GM21447 (cell line): ENCODE measurements around the gene MRPL36.
"Not testable (repeated sequence)": the region's sequence is repeated elsewhere in the genome, so short reads cannot be mapped to it uniquely, and the experiment has no call there.

Experiments used
- ATAC-seq: cut with Tn5 transposase; IDR thresholded peaks from one replicate; pipeline ENCODE4 v1.9.1; 2021; ENCODE audit not compliant: unreplicated experiment

MRPL36 gene

DNA sequence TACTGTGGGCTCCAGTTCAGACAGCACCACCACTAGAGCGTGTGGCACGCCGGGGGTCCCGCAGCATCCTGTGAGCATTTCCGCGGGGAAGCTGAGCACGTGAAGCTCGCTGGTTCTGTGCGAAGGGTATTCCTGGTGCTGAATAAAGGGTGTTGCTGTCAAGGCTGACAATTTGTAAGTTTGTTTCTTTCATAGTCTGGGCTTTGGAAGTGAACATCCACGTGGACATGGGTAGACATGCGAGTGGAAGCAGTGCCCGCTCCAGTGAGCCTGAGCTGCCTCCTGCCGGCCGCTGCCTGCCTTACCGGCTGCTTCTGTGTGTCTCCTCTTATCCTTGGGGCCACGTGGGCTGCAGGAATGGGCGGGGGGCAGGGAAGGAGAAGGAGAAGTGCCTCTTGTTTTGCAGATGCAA lies 16.2 kb upstream of the MRPL36 start:
- ATAC-seq = no peak

DNA sequence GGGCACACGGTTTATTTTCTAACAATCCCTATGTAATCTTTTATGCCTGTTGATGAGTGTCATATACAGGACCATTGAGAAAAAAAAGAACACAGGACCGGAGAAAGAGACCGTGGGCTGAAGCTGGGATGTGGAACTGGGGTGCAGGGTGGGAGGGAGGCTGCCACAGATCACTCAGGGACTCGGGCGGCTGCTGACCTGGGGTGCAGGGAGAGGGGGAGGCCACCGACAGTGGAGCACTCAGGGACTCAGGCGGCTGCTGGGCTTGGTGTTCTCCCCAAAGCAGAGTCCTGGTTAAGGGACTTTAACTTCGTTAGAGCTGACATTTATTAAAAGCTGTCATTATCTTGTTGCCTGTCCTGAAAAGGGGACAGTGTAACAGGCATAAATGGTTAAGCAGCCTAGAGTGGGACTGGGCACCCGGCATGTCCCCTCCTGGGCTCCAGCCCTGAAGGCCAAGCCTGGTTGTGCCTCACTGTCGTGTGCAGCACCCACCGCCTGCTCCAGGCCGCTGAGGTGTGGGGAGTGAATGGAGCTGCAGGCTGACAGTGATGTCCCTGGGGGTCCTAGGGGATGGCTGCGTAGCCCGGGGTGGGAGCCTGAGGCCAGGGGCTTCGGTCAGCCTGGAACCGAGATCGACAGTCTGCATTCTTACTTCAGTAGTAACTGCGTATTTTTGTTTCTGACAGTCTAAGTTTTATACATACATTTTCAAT lies 15.6 kb upstream of the MRPL36 start:
- ATAC-seq = no peak

GRCh38 chr5:1814183-1815020 lies 14.8 kb upstream of the MRPL36 start:
- no peak for ATAC-seq

DNA sequence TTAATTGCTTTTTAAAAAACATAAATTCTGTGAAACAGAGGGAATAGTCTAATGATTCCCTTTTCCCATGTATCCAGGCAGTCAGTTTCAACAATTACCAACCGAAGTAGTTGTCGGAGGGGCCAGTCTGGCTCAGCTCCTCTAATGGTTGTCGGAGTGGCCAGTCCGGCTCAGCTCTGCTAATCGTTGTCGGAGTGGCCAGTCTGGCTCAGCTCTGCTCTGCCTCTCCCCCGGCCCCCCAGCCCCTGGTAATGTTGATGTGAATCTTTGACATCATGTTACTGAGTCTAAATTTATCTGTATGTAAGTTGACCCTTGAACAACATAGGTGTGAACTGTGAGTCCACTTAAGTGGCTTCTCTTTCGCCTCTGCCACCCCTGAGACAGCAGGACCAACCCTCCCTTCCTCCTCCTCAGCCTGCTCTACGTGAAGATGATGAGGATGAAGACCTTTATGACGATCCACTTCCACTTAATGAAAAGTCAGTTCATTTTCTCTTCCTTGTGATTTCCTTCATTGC lies 11.0 kb upstream of the MRPL36 start:
- ATAC-seq = no peak

DNA sequence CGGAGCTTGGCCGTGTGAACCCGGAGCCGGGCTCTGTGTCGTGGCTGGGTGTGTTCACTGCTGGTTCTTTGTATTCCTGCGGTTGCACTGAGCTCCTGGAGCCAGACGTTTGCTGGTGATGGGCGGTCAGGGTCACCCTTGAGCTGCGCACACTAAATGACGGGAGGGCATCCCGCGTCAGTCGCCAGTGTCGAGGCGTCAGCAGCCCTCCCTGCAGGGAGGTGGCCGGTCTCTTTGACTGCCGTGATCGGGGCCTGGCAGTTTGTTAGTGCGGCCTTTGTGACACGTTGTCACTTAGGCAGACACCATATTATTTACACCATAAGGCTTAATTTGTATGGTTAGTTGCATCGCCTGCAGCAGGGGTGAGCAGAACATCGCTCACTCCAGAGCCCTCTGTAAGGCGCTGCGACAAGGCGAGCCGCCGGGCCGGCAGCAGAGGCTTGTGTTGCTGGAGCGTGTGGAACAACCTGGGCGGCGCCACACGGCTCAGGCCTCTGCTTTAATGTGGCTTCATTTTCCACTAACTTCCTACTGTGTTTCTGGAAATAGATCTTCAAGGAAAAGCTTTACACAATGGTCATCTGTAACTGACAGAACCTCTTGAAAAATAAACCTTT lies 9.9 kb upstream of the MRPL36 start:
- ATAC-seq = no peak

DNA sequence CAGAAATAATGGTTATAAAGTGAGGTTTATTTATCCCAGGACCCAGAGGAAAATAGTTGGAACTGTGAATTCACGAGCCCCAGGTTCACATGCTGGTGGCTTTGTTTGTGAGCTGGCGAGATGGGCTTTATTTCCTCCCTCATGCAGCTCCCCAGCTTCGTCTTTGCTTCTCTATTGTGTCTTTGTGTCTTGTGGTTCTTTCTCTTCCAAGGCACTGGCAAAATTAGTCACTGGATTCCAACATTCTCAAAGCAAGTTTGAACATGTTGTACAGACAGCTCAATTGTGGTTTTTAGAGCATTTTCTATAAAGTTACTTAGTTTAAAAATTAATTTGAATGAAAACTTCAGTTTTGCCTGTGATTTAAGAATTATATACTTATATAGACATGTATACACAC lies 8.8 kb upstream of the MRPL36 start:
- ATAC-seq = no peak

DNA sequence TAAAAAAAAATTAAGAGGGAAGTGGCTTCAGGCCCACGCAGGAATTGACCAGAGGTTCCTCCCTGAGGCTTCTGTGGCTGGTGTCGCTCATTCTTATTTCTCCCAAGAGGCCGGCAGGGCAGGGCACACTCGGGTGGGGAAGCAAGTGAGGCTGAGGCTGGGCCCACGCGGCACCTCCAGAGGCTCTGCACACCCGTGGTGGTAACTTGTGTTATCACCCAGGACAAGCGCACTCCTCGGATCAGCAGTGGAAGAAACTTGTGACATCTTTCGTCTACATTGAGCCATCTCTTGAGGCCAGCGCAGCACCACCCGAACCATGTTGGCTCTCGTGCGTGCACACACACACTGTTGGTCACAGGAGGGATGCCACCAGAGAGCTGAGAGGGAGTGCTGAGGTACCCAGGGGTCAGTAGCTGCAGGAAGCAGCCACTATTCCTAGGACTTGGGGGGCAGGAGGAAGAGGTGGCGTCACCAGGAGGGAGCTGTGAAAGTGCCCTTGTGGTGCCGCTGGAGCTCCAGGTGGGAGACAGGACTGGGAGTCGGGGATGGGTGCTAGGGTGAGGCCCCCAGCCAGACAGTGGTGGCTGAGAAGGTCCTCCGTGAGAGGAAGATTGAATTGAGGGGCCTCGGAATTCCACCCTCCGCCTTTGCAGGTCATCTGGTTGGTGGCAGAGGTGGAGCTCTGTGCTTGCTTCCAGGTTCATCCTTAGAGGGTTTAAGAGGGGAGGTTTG lies 8.0 kb upstream of the MRPL36 start:
- ATAC-seq = no peak

GRCh38 chr5:1806974-1807373 lies 7.3 kb upstream of the MRPL36 start:
- no peak for ATAC-seq

- ATAC-seq = no peak
These were observed 6.6 kb upstream of the MRPL36 start for GRCh38 chr5:1806199-1806598.

DNA sequence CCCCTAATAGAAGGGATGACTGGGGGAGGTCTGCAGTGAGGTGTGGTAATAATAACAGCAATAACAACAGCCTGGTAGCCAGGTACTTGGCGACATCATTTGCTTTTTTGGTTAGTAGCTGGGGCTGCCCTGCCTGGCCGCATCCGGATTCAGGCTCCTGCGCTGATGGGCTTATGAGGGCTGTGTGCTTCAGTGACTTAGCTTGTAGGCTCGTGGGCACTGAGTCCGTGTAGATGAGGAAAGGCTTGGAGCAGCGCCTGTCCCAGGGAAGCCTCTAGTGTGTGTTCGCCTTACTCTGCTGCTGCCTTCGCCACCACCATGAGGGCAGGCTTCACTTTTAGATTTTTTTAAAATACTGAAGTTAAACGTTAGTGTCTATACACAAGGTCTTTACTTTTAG lies 6.1 kb upstream of the MRPL36 start:
- ATAC-seq = no peak

DNA sequence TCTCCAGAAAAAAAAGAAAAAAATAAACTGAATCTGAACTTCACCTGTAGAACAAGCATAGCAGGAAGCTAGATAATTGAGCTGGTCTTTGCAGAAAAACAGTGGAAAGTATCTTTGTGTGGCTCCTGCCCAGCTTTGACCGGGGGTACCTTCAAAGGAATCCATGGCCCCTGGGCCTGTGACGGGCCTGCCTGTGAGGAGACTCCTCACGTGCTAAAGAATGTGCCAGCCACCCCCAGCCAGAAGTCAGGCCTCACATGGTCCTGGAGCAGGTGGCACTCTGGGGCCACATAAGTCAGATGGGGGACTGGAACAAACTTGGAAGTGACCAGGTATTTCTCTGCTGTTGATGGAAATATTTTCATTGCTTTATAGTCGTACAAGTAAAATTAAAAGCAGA lies 5.7 kb upstream of the MRPL36 start:
- no peak for ATAC-seq

DNA sequence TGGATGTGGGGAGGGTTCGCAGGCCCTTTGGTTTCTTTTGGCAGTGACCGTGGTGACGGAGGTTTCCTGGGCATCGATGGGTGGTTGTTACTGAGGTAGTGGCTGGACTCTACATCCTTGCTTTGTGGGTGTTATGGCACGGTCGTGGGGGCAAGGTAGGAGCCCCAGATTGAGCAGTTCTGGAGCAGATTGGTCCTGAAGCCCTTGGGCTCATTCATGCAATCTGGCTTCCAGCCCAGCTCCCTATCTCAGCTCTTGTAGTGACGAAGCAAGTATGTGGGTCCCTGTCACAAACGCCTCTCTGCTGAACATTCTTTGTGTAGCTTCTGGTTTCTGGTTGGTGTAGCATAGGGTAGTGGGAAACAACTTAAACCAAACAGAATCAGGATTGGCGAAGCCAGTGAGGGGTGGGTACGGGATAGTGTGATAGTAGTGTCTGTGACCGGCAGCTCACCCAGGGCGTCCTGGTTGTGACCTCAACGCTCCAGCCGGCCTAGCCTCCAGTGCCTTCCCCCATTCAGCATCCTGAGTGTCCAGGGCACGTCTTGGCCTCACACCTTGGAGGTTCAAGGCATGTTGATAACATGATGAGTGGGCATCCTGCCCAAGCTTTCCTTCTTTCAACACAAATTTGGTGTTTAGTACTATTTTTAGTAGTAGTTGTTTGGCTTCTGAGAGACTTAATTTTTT lies 4.5 kb upstream of the MRPL36 start:
- no peak for ATAC-seq

GRCh38 chr5:1803192-1803591 lies 3.6 kb upstream of the MRPL36 start:
- ATAC-seq = no peak

DNA sequence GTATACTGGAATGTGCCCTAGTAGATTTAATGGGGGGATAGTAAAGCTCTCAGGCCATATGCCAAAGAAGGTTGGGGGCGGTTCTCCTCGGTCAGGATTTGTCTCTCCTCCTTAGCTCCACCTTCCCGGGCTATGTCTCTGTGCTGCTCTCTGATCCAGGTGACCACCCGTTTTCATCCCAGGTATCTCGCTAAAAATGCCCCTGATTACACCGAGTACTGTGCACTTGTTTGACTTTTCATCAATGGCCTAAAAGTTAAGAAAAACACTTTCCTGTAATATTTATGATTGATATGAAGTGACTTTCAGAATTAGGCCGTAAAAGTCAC lies 2.3 kb upstream of the MRPL36 start:
- no peak for ATAC-seq

GRCh38 chr5:1801222-1801966 lies 1.8 kb upstream of the MRPL36 start, which contains the start of gene NDUFS6:
Gene NDUFS6 (plus strand): TSS chr5:1801407. CDS start chr5:1801418, 11 bp downstream.
- peak; percentile 59 for ATAC-seq

DNA sequence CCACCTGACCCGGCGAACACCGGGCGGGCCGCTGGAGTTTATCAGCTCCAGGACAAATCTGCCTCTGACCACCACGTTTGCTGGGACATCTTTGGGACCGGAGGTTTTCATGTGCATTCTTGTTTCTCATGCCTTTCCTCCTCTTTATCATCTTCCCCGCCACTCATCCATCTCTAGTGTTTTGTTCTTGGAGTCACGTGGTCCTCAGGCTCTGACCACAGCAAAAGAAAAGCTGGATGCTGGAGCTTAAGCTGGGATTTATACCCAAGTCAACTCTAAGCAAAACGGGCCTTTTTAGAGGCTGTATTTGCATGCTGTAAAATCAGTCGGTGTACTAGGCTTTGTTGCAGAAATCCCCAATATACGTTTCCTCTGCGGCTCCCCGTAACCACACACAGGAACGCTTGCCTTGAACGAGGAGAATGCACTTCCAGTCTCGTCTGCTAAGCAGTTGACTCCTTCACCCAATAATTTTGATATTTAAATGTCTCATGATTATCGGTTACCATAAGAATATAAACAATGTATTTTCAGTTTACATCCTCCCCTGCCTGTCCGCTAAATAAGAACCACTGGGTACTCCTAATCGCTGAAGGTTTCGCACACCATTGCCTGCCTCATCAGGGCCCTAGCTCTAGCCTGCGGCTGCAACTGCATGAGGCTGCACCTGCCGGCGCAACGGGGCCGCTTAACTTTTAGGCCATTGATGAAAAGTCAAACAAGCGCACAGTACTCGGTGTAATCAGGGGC lies 1.0 kb upstream of the MRPL36 start:
- peak; percentile 44 for ATAC-seq

DNA sequence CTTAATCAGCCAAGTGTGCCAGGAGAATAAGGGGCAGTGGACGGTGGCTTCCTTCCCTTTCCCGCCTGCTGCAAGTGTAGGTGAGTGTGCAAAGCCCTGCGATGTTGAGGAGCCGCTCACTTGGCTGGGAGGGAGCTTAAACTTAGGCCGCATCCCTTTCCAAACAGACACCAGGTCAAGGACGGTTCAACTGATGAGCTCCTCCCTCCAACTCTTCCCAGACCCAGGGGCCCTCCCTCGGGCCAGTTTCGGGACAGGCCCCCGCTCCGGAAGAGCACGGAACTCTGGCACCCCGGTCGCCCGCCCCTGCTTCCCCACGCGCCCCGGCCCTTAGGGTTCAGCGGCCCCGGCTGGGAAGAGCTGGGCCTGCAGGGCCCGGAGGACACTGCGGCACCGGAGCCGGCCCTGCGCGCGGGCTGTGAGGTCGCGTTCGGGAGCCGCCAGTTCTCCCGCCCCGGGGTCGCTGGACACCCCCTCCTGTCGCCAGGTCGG lies 481 bp downstream of the MRPL36 start:
- ATAC-seq = peak; percentile 27

DNA sequence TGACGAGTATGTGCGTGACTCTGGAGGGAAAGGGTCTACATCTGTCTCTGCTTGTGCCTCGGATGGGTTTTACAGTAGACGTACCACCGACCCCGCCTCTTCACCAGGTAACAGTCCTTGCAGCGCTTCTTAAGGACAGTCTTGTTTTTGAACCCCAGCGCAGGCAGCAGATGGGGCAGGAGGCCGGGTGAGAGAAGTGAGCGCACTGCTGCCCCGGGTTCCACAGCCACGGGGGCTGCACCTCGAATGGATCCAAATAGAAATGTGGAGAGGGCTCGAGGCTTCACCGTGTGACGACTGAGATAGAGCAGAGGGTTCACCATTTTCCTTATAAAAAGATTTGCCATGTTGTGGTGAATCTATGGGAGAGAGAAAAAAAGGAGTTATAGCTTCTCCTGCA lies 1.0 kb downstream of the MRPL36 start:
- ATAC-seq = not testable (repeated sequence)

DNA sequence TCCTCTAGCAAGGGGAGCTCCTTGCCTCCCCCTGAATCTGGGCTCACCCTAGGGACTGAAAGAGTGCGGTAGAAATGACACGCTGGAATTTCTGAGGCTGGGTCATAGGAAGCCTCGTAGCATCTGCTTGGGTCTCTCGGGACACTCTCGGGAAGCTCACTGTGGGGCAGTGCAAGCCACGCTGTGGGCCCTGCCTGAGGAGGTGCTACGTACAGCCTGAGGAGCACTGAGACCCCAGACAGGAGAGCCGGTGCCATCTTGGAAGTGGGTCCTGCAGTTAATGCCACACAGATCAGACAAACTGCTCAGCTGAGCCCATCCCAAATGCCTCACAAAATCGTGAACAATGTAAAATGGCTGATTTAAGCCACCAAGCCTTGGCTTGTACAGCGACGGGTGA lies 1.8 kb downstream of the MRPL36 start:
- no peak for ATAC-seq
